OCI-LY3 (cell line): Measurements from ENCODE around the gene SP1.

ENCODE experiments used
- H2AFZ ChIP-seq: fragments of 200-600, 300-600 bp; shearing (Covaris generic); 2 replicates; pipeline ENCODE4 v1.6.0; 2014; ENCODE audit warnings: antibody characterized with exemption, low read depth, low read length
- H3K27ac ChIP-seq: fragments of 200-600, 300-600 bp; sonication (generic); 2 replicates; pipeline ENCODE4 v1.5.1; 2014; ENCODE audit warnings: mild to moderate bottlenecking, low read length, moderate library complexity, mixed read lengths
- H3K27me3 ChIP-seq: fragments of 200-600, 300-600 bp; sonication (generic); 2 replicates; pipeline ENCODE4 v1.6.1; 2014; ENCODE audit warnings: low read depth, low read length, mixed read lengths
- H3K36me3 ChIP-seq: fragments of 200-600, 300-600 bp; sonication (generic); replicated peaks from 2 replicates; pipeline ENCODE3; 2014; ENCODE audit warnings: low read depth, low read length, mixed read lengths
- H3K4me1 ChIP-seq: fragments of 300-600, 200-600 bp; sonication (generic); 2 replicates; pipeline ENCODE4 v1.6.1; 2014; ENCODE audit warnings: low read length, mixed read lengths
- H3K4me2 ChIP-seq: fragments of 200-600, 300-600 bp; sonication (generic); 2 replicates; pipeline ENCODE4 v1.6.1; 2014; ENCODE audit warnings: low read length, mixed read lengths
- H3K4me3 ChIP-seq: fragments of 300-600, 200-600 bp; sonication (generic); 2 replicates; pipeline ENCODE4 v1.5.1; 2014; ENCODE audit warnings: antibody characterized with exemption, mild to moderate bottlenecking, low read length, moderate library complexity
- H3K79me2 ChIP-seq: fragments of 300-600, 200-600 bp; shearing (Covaris generic); 2 replicates; pipeline ENCODE4 v1.6.1; 2014; ENCODE audit warnings: mild to moderate bottlenecking, low read length, mixed read lengths
- H3K9ac ChIP-seq: fragments of 300-600, 200-600 bp; shearing (Covaris generic); 2 replicates; pipeline ENCODE4 v1.6.0; 2014; ENCODE audit warnings: mild to moderate bottlenecking, low read length, moderate library complexity
- H3K9me3 ChIP-seq: fragments of 200-600, 300-600 bp; shearing (Covaris generic); 2 replicates; pipeline ENCODE4 v1.6.1; 2014; ENCODE audit warnings: low read length, mixed read lengths; ENCODE audit not compliant: insufficient read depth
- H4K20me1 ChIP-seq: fragments of 200-600, 300-600 bp; sonication (generic); 2 replicates; pipeline ENCODE4 v1.6.1; 2016; ENCODE audit warnings: low read length, mixed read lengths; ENCODE audit not compliant: insufficient read depth
- EZH2phosphoT487 ChIP-seq: fragments of 200-600 bp; shearing (Covaris generic); IDR thresholded peaks from 2 replicates; pipeline ENCODE4 v1.6.1; 2018; ENCODE audit warnings: antibody characterized with exemption, mixed run types, low read depth
- TF ChIP-seq, protein P1 (sequence below): fragments of 200-600, 300-600 bp; sonication (generic); IDR thresholded peaks from 2 replicates; pipeline ENCODE4 v1.5.1; 2014; ENCODE audit warnings: antibody characterized with exemption, low read length, low read depth

Gene SP1

GRCh38 chr12:53454707-53455106 is 74.7 kb downstream of the SP1 start:
- Histone ChIP-seq H3K27ac (no peak overlapping the region), H2AFZ (no peak overlapping the region), H3K9ac (no peak overlapping the region), H3K4me2 (no peak overlapping the region), H3K36me3 (peaks cover 59% of the 10 kb centered on the region), H3K27me3 (no peaks in the 10 kb centered on the region), H3K9me3 (no peaks in the 10 kb centered on the region), H3K4me3 (no peak overlapping the region), H3K4me1 (peaks cover 18% of the 10 kb centered on the region), H4K20me1 (peaks cover 38% of the 10 kb centered on the region), H3K79me2 (peaks cover 69% of the 10 kb centered on the region)
- TF ChIP-seq, protein P1, sequence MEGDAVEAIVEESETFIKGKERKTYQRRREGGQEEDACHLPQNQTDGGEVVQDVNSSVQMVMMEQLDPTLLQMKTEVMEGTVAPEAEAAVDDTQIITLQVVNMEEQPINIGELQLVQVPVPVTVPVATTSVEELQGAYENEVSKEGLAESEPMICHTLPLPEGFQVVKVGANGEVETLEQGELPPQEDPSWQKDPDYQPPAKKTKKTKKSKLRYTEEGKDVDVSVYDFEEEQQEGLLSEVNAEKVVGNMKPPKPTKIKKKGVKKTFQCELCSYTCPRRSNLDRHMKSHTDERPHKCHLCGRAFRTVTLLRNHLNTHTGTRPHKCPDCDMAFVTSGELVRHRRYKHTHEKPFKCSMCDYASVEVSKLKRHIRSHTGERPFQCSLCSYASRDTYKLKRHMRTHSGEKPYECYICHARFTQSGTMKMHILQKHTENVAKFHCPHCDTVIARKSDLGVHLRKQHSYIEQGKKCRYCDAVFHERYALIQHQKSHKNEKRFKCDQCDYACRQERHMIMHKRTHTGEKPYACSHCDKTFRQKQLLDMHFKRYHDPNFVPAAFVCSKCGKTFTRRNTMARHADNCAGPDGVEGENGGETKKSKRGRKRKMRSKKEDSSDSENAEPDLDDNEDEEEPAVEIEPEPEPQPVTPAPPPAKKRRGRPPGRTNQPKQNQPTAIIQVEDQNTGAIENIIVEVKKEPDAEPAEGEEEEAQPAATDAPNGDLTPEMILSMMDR: no peak
- TF ChIP-seq EZH2phosphoT487: no peak

- H3K4me3 ChIP-seq: no peak overlapping the region
- TF ChIP-seq, protein P1: no peak
- no peak for TF ChIP-seq EZH2phosphoT487
- H3K36me3 ChIP-seq: peaks cover 80% of the 10 kb centered on the region
- no peak overlapping the region for H2AFZ ChIP-seq
- H3K9ac ChIP-seq: no peak overlapping the region
- no peak overlapping the region for H3K27ac ChIP-seq
- no peak overlapping the region for H3K4me2 ChIP-seq
- H3K9me3 ChIP-seq: no peaks in the 10 kb centered on the region
- H3K79me2 ChIP-seq: peaks cover 89% of the 10 kb centered on the region
- H3K27me3 ChIP-seq: no peaks in the 10 kb centered on the region
- H4K20me1 ChIP-seq: peaks cover 58% of the 10 kb centered on the region
- peaks cover 15% of the 10 kb centered on the region for H3K4me1 ChIP-seq
Measured at GRCh38 chr12:53456654-53457366, 76.8 kb downstream of the SP1 start.

DNA sequence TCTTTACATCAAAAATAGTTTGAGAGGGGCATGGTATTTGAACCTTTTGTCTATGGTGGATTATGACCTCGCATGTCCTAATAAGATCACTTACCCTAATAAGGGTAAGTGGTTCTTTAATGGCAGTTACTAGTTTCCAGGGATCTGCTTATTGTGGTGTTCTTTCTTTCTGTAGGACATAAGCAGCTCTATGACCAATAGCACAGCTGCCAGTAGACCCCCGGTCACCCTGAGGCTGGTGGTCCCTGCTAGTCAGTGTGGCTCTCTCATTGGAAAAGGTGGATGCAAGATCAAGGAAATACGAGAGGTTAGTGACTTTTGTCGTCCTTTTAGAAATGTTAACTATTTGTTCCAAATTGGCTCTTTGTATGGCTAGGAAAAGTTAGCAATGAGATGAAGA is 79.1 kb downstream of the SP1 start:
- Histone ChIP-seq H2AFZ (no peak overlapping the region), H3K9ac (no peak overlapping the region), H3K4me2 (no peak overlapping the region), H3K27me3 (no peaks in the 10 kb centered on the region), H3K4me1 (peaks cover 2% of the 10 kb centered on the region), H3K27ac (no peak overlapping the region), H3K4me3 (no peak overlapping the region), H4K20me1 (peaks cover 61% of the 10 kb centered on the region), H3K36me3 (peaks cover 88% of the 10 kb centered on the region), H3K9me3 (no peaks in the 10 kb centered on the region), H3K79me2 (peaks cover 90% of the 10 kb centered on the region)
- no peak for TF ChIP-seq EZH2phosphoT487
- TF ChIP-seq, protein P1: no peak

DNA sequence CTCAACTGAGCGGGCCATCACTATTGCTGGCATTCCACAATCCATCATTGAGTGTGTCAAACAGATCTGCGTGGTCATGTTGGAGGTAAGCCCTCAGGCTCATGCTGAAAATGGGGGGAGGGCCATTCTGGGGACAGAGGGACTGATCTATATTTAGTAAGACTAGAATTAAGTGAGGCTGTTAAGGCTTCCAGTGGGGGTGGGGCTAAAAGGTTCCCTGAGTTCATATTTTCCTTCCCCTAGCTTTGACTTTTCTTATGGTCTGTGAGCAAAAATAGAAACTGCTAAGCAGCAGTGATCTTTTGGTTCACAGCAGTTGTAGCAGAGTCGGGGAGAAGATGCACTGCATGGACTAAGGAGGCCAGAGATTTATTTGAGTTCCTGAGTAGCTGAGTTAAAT is 81.1 kb downstream of the SP1 start:
- Histone ChIP-seq H3K9ac (no peak overlapping the region), H3K9me3 (no peaks in the 10 kb centered on the region), H4K20me1 (peaks cover 63% of the 10 kb centered on the region), H3K4me2 (no peak overlapping the region), H2AFZ (no peak overlapping the region), H3K27me3 (no peaks in the 10 kb centered on the region), H3K36me3 (peaks cover 87% of the 10 kb centered on the region), H3K27ac (no peak overlapping the region), H3K79me2 (peaks cover 87% of the 10 kb centered on the region), H3K4me3 (no peak overlapping the region), H3K4me1 (no peaks in the 10 kb centered on the region)
- no peak for TF ChIP-seq EZH2phosphoT487
- TF ChIP-seq, protein P1: no peak
